ENCODE data around the gene EPHA3.

DNA sequence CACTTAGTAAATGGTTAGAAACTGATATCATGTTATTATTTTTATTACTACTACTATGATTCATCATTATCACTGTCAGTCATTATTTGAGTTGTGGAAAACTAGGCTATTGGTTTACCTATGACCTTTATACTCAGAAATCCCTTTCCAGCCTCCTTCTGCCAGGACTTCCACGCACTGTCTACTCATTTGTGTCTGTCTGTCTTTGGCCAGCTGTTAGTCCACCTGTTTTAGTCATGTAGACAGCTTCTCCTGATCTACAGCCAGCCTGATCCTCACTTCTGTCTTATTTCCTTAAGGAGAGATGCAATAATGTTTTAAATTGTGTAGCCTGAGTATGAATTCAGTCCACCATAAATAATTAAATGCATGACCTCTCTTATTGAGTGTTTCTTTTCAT is 162.8 kb downstream of the EPHA3 start:
- TF ChIP-seq, protein P1, sequence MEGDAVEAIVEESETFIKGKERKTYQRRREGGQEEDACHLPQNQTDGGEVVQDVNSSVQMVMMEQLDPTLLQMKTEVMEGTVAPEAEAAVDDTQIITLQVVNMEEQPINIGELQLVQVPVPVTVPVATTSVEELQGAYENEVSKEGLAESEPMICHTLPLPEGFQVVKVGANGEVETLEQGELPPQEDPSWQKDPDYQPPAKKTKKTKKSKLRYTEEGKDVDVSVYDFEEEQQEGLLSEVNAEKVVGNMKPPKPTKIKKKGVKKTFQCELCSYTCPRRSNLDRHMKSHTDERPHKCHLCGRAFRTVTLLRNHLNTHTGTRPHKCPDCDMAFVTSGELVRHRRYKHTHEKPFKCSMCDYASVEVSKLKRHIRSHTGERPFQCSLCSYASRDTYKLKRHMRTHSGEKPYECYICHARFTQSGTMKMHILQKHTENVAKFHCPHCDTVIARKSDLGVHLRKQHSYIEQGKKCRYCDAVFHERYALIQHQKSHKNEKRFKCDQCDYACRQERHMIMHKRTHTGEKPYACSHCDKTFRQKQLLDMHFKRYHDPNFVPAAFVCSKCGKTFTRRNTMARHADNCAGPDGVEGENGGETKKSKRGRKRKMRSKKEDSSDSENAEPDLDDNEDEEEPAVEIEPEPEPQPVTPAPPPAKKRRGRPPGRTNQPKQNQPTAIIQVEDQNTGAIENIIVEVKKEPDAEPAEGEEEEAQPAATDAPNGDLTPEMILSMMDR (IDR thresholded peaks at IDR 0.05; ENCODE audit: insufficient read depth, low read length), result no peak
- no peak for TF ChIP-seq POLR2AphosphoS5 (IDR thresholded peaks at IDR 0.05; ENCODE audit: low read depth)
- TF ChIP-seq GABPA (IDR thresholded peaks at IDR 0.05; ENCODE audit: low read depth), result no peak
- no peak for TF ChIP-seq SPI1 (IDR thresholded peaks at IDR 0.05; ENCODE audit: borderline replicate concordance, low read depth)
- no peak for TF ChIP-seq REST (IDR thresholded peaks at IDR 0.05; ENCODE audit: insufficient replicate concordance, low read depth)

Data from HL-60 (cell line).